ENCODE measurements around the gene HUS1B.

HUS1B gene

GRCh38 chr6:659716-660581 lies 3.0 kb upstream of the HUS1B start:
- Histone ChIP-seq H3K27me3 (no peaks in the 10 kb centered on the region), H3K9me3 (no peaks in the 10 kb centered on the region), H3K4me1 (peaks cover 0 to 29% (median 4%) of the 10 kb centered on the region in 4 donors), H3K4me3 (no peak overlapping the region), H3K27ac (no peak overlapping the region), H3K36me3 (peaks cover 9 to 11% (median 10%) of the 10 kb centered on the region in 3 donors)
- TF ChIP-seq, protein P1, sequence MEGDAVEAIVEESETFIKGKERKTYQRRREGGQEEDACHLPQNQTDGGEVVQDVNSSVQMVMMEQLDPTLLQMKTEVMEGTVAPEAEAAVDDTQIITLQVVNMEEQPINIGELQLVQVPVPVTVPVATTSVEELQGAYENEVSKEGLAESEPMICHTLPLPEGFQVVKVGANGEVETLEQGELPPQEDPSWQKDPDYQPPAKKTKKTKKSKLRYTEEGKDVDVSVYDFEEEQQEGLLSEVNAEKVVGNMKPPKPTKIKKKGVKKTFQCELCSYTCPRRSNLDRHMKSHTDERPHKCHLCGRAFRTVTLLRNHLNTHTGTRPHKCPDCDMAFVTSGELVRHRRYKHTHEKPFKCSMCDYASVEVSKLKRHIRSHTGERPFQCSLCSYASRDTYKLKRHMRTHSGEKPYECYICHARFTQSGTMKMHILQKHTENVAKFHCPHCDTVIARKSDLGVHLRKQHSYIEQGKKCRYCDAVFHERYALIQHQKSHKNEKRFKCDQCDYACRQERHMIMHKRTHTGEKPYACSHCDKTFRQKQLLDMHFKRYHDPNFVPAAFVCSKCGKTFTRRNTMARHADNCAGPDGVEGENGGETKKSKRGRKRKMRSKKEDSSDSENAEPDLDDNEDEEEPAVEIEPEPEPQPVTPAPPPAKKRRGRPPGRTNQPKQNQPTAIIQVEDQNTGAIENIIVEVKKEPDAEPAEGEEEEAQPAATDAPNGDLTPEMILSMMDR (IDR thresholded peaks at IDR 0.05), result no peak
- intact Hi-C loops (cut with DNase I; ENCODE audit: low total_unique reads), result no loop called here
- DNase-seq, result no peak

DNA sequence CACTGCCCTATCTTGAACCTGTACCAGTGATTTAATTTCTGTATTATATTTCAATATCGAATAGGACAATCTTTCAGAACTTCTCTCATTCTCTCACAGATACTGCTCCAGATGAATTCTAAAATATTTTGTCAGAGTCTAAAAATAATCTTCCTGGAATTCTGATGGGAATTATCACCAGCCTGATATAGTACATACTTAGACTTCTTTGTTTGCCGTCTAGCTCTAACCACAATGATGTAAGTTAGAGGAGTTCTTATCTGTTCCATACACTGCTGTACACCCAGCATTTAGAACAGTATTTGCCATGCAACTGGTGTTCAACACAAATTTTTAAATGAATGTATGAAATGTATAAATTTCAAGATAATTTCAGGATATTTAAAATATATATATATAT lies 1.3 kb upstream of the HUS1B start:
- Histone ChIP-seq H3K4me3 (no peak overlapping the region), H3K4me1 (peaks cover 0 to 38% (median 4%) of the 10 kb centered on the region in 4 donors), H3K27ac (peak overlapping the region in 1 of 2 donors; percentile 14), H3K27me3 (no peaks in the 10 kb centered on the region), H3K9me3 (peaks cover 0 to 5% (median 3%) of the 10 kb centered on the region in 3 donors), H3K36me3 (peaks cover 9 to 11% (median 10%) of the 10 kb centered on the region in 3 donors)
- TF ChIP-seq, protein P1 (IDR thresholded peaks at IDR 0.05), result no peak
- intact Hi-C loops (cut with DNase I; ENCODE audit: low total_unique reads), result no loop called here
- DNase-seq, result no peak

DNA sequence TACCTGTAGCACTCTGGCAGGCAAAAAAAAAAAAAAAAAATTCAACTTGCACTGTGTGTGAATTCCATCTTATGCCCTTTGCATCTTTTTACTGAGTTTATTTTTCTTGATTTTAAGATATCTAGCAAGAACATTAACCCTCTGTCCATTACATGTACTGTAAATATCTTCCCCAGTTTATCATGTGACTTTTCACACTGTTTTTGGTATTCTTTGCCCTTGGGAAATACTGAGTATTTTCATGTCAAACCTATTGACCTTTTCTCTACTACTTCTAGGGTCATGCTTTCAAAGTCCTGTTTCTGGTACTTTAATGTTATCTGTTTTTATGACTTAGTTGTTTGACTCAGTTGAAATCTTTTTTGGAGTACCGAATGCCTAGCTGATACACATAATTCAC lies 843 bp upstream of the HUS1B start:
- Histone ChIP-seq H3K4me3 (no peak overlapping the region), H3K27ac (peak overlapping the region in 1 of 2 donors; percentile 14), H3K27me3 (no peaks in the 10 kb centered on the region), H3K4me1 (peaks cover 0 to 38% (median 4%) of the 10 kb centered on the region in 4 donors), H3K36me3 (peaks cover 9 to 11% (median 10%) of the 10 kb centered on the region in 3 donors), H3K9me3 (peaks cover 0 to 5% (median 4%) of the 10 kb centered on the region in 3 donors)
- no peak for DNase-seq
- intact Hi-C loops (cut with DNase I; ENCODE audit: low total_unique reads), result no loop called here
- TF ChIP-seq, protein P1 (IDR thresholded peaks at IDR 0.05), result no peak

GRCh38 chr6:654136-654535 lies 2.8 kb downstream of the HUS1B start:
- Histone ChIP-seq H3K27ac (no peak overlapping the region), H3K9me3 (peaks cover 0 to 5% (median 4%) of the 10 kb centered on the region in 3 donors), H3K36me3 (peaks cover 9 to 11% (median 10%) of the 10 kb centered on the region in 3 donors), H3K4me3 (no peak overlapping the region), H3K4me1 (peaks cover 0 to 40% (median 2%) of the 10 kb centered on the region in 4 donors), H3K27me3 (no peaks in the 10 kb centered on the region)
- no peak for DNase-seq
- intact Hi-C loops (cut with DNase I; ENCODE audit: low total_unique reads), result no loop called here
- TF ChIP-seq, protein P1 (IDR thresholded peaks at IDR 0.05), result no peak

GRCh38 chr6:652865-653264 lies 4.0 kb downstream of the HUS1B start:
- intact Hi-C loops (cut with DNase I; ENCODE audit: low total_unique reads), result no loop called here
- no peak for DNase-seq

More at GRCh38 chr6:652865-653264, 4.0 kb downstream of the HUS1B start:
- Histone ChIP-seq H3K4me1 (peaks cover 0 to 27% (median 0%) of the 10 kb centered on the region in 4 donors), H3K4me3 (no peak overlapping the region), H3K36me3 (peaks cover 9 to 11% (median 10%) of the 10 kb centered on the region in 3 donors), H3K9me3 (peaks cover 0 to 5% (median 4%) of the 10 kb centered on the region in 3 donors), H3K27ac (no peak overlapping the region), H3K27me3 (no peaks in the 10 kb centered on the region)
- TF ChIP-seq, protein P1 (IDR thresholded peaks at IDR 0.05), result no peak

All from tibial artery (tissue), 4 donors.